KMS-11 (cell line): ENCODE measurements around the gene MCTP1.

Source experiments
- H2AFZ ChIP-seq: fragments of 200-600 bp; sonication (generic); 2 replicates; pipeline ENCODE4 v1.6.1; 2016; ENCODE audit warnings: antibody characterized with exemption, mixed run types, low read depth
- H3K27ac ChIP-seq: fragments of 200-600 bp; sonication (generic); 2 replicates; pipeline ENCODE4 v1.6.1; 2016; ENCODE audit warnings: mild to moderate bottlenecking, mixed run types
- H3K27me3 ChIP-seq: fragments of 200-600 bp; sonication (generic); 2 replicates; pipeline ENCODE4 v1.6.1; 2017; ENCODE audit warnings: mild to moderate bottlenecking, low read depth, mixed run types, moderate library complexity; ENCODE audit not compliant: insufficient read depth
- H3K36me3 ChIP-seq: fragments of 200-600 bp; sonication (generic); 2 replicates; pipeline ENCODE4 v1.6.1; 2017; ENCODE audit warnings: mild to moderate bottlenecking, mixed run types; ENCODE audit not compliant: insufficient read depth
- H3K4me1 ChIP-seq: fragments of 200-600 bp; sonication (generic); 2 replicates; pipeline ENCODE4 v1.6.1; 2016; ENCODE audit warnings: mild to moderate bottlenecking, low read depth, mixed run types; ENCODE audit not compliant: poor library complexity, severe bottlenecking
- H3K4me2 ChIP-seq: fragments of 200-600 bp; sonication (generic); 2 replicates; pipeline ENCODE4 v1.7.0; 2016; ENCODE audit warnings: mild to moderate bottlenecking, mixed run types
- H3K4me3 ChIP-seq: fragments of 200-600 bp; sonication (generic); IDR thresholded peaks from 2 replicates; pipeline ENCODE4 v1.6.1; 2017; ENCODE audit warnings: low read depth, low read length, mixed read lengths; ENCODE audit not compliant: insufficient read depth
- H3K79me2 ChIP-seq: fragments of 200-600 bp; sonication (generic); 2 replicates; pipeline ENCODE4 v1.6.1; 2016; ENCODE audit warnings: low read depth, mixed run types; ENCODE audit not compliant: insufficient read depth
- H3K9ac ChIP-seq: fragments of 200-600 bp; sonication (generic); 2 replicates; pipeline ENCODE4 v1.6.1; 2016; ENCODE audit warnings: mild to moderate bottlenecking, mixed run types
- H4K20me1 ChIP-seq: fragments of 200-600 bp; sonication (generic); 2 replicates; pipeline ENCODE4 v1.6.1; 2016; ENCODE audit warnings: mild to moderate bottlenecking, mixed run types; ENCODE audit not compliant: insufficient read depth
- CTCF ChIP-seq: fragments of 200-600 bp; sonication (generic); conservative IDR thresholded peaks from 2 replicates; pipeline ENCODE4 v1.6.1; 2017; ENCODE audit warnings: low read depth, mild to moderate bottlenecking, antibody characterized with exemption, low read length, moderate library complexity, mixed read lengths

MCTP1 gene

DNA sequence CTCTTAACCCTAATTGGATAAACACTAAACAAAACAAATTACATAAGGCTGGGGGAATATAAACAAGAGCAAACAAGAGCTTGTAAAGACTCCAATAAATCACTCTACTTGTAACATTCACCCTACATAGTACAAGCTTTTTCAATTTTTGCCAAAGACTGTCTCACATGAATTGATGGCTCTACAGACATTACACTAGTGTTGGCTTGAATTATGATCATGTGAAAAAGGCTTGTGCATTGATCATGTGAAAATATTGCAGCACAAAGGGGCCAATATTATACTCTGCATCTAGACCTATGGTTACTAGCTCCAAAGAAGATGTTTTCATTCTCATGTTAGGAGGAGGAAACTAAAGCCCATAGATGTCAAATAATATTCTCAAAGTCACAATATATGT, 212.6 kb downstream of the MCTP1 start:
- Histone ChIP-seq H3K79me2 (no peaks in the 10 kb centered on the region), H2AFZ (no peak overlapping the region), H3K27me3 (no peaks in the 10 kb centered on the region), H3K9ac (no peak overlapping the region), H3K4me1 (no peaks in the 10 kb centered on the region), H3K4me2 (no peak overlapping the region), H3K36me3 (no peaks in the 10 kb centered on the region), H3K27ac (no peak overlapping the region), H3K4me3 (no peak overlapping the region), H4K20me1 (no peaks in the 10 kb centered on the region)
- TF ChIP-seq CTCF, result no peak

- Histone ChIP-seq H3K4me3 (no peak overlapping the region), H3K4me2 (no peak overlapping the region), H3K27me3 (no peaks in the 10 kb centered on the region), H3K4me1 (no peaks in the 10 kb centered on the region), H2AFZ (no peak overlapping the region), H3K36me3 (no peaks in the 10 kb centered on the region), H4K20me1 (no peaks in the 10 kb centered on the region), H3K79me2 (no peaks in the 10 kb centered on the region), H3K27ac (no peak overlapping the region), H3K9ac (no peak overlapping the region)
- TF ChIP-seq CTCF, result no peak
These were observed 214.0 kb downstream of the MCTP1 start for GRCh38 chr5:95070866-95071265.

DNA sequence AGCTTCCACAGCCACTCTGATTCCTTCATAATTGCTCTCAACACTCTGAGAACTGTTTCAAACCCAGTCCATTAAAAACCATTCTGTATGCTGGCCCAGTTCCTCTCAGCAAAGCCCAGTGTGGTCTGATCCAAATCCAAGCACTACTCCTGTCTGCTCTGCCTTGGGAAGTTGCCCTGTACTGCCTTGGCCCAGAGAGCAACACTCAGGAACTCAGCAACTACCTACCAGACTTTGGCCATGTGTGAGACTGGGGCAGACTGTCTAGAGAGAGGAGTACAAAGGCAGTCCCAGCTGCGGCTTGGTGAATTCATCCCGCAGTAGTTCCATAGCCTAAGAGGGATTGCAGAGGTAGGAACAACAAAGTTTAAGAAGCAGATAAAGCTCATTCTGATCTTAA, 214.4 kb downstream of the MCTP1 start:
- H4K20me1 ChIP-seq, result no peaks in the 10 kb centered on the region
- no peak overlapping the region for H2AFZ ChIP-seq
- H3K27ac ChIP-seq, result no peak overlapping the region
- no peak overlapping the region for H3K4me2 ChIP-seq
- no peak overlapping the region for H3K4me3 ChIP-seq
- no peaks in the 10 kb centered on the region for H3K36me3 ChIP-seq
- no peak overlapping the region for H3K9ac ChIP-seq
- no peaks in the 10 kb centered on the region for H3K79me2 ChIP-seq
- no peaks in the 10 kb centered on the region for H3K4me1 ChIP-seq
- TF ChIP-seq CTCF, result no peak
- no peaks in the 10 kb centered on the region for H3K27me3 ChIP-seq

DNA sequence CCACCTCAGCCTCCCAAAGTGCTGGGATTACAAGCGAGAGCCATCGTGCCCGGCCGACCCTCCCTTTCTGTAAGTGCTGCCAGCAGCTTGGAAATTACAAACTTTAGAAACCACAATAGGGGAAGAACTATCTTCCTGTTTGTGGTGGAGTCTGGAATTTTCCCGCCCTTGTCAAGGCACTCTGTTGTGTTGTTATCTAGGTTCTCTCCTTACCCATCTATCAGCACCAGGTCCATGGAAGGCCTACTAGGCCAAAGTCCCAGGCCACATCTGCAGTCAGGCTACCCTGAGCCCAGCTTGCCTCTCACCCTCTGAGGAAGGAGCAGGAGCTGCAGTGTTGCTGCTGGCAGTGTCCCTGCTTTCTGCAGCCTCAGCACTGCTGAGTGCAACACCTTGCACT, 214.9 kb downstream of the MCTP1 start:
- Histone ChIP-seq H3K9ac (no peak overlapping the region), H4K20me1 (no peaks in the 10 kb centered on the region), H3K27me3 (no peaks in the 10 kb centered on the region), H3K27ac (no peak overlapping the region), H3K79me2 (no peaks in the 10 kb centered on the region), H3K4me2 (no peak overlapping the region), H2AFZ (no peak overlapping the region), H3K4me3 (no peak overlapping the region), H3K36me3 (no peaks in the 10 kb centered on the region), H3K4me1 (no peaks in the 10 kb centered on the region)
- TF ChIP-seq CTCF, result no peak

GRCh38 chr5:95069021-95069420, 215.9 kb downstream of the MCTP1 start:
- H4K20me1 ChIP-seq, result no peaks in the 10 kb centered on the region
- no peak overlapping the region for H3K4me3 ChIP-seq
- no peak for TF ChIP-seq CTCF
- H3K36me3 ChIP-seq, result no peaks in the 10 kb centered on the region
- H3K27me3 ChIP-seq, result no peaks in the 10 kb centered on the region
- no peaks in the 10 kb centered on the region for H3K4me1 ChIP-seq
- no peak overlapping the region for H2AFZ ChIP-seq
- H3K4me2 ChIP-seq, result no peak overlapping the region
- H3K79me2 ChIP-seq, result no peaks in the 10 kb centered on the region
- H3K27ac ChIP-seq, result no peak overlapping the region
- H3K9ac ChIP-seq, result no peak overlapping the region
